HCT116 (cell line): Measurements from ENCODE around the gene CABP2. TPM values are rescaled to one million over a fixed set of nuclear protein-coding genes. Genes with fewer than 3 reads are reported as not detected.

ENCODE experiments used
- ATAC-seq: fragments of 200-7000 bp; cut with Tn5 transposase; 2 replicates; pipeline ENCODE4 v1.9.1; 2020; ENCODE audit warnings: mild to moderate bottlenecking, moderate library complexity
- BruUV-seq: library from RNA; stranded (reverse); fragments of 400-500 nt; replicated peaks from 2 replicates; lab custom pipeline; 2021; lab: Mats Ljungman, UMichigan
- CTCF ChIA-PET: fragments of 300-600 bp; sonication (Branson Sonifier 250); formaldehyde crosslinking; loops from one replicate; lab custom pipeline; 2021; ENCODE audit warnings: antibody characterized with exemption; lab: Charles Lee
- POLR2A ChIA-PET: fragments of 300-600, 350-600 bp; sonication (Branson Sonifier 250); formaldehyde crosslinking; loops from one replicate; lab custom pipeline; 2021; ENCODE audit warnings: antibody characterized with exemption; lab: Charles Lee
- RAD21 ChIA-PET, 2 experiments: fragments of 300-600 bp; sonication (Branson Sonifier 250); formaldehyde crosslinking; loops; one replicate each; lab custom pipeline; 2023; ENCODE audit warnings: low total read pairs in 2 of 2; ENCODE audit not compliant: uncharacterized antibody in 2 of 2, unreplicated experiment in 2 of 2, low non-redundant PET in 1 of 2; lab: Charles Lee
- DNase-seq: peaks from one replicate; pipeline ENCODE4 v3.0.0-alpha.2; 2010; ENCODE audit warnings: low read depth, low spot score
- H2AFZ ChIP-seq: fragments of 200-600 bp; shearing (Covaris generic), sonication (generic); 2 replicates; pipeline ENCODE4 v1.6.1; 2017; ENCODE audit warnings: low read depth, mixed run types, mixed read lengths, antibody characterized with exemption, low read length; ENCODE audit not compliant: poor library complexity, severe bottlenecking
- H3K27ac ChIP-seq: 2 replicates; pipeline ENCODE4 v1.5.1; 2012; ENCODE audit warnings: low read depth, low read length
- H3K27me3 ChIP-seq: fragments of 200-600 bp; sonication (generic); 2 replicates; pipeline ENCODE4 v1.6.1; 2016; ENCODE audit warnings: mixed run types, low read length, mixed read lengths; ENCODE audit not compliant: insufficient read depth
- H3K36me3 ChIP-seq, 2 experiments: fragments of 200-500 bp in 1 of 2; fragments of 200-600 bp in 1 of 2; sonication (Bioruptor generic) in 1 of 2; sonication (generic) in 1 of 2; 2 replicates each; pipeline versions ENCODE4 v1.5.1 to v1.6.1; 2014 to 2016; ENCODE audit warnings: low read length in 2 of 2, inconsistent platforms in 1 of 2, mixed read lengths in 1 of 2, mixed run types in 1 of 2; ENCODE audit not compliant: insufficient read depth in 2 of 2, control insufficient read depth in 1 of 2
- H3K4me1 ChIP-seq, 2 experiments: fragments of 200-600 bp in 1 of 2; sonication (generic) in 1 of 2; 2 replicates each; pipeline versions ENCODE4 v1.5.1 to v1.6.1; 2012 to 2017; ENCODE audit warnings: low read length in 2 of 2, inconsistent platforms in 1 of 2, mild to moderate bottlenecking in 1 of 2, mixed read lengths in 1 of 2, mixed run types in 1 of 2, moderate library complexity in 1 of 2; ENCODE audit not compliant: insufficient read depth in 2 of 2, control insufficient read depth in 1 of 2
- H3K4me2 ChIP-seq: fragments of 200-600 bp; sonication (generic); 2 replicates; pipeline ENCODE4 v1.6.1; 2017; ENCODE audit warnings: mixed run types, low read length, mixed read lengths
- H3K4me3 ChIP-seq, 2 experiments: fragments of 200-600 bp in 1 of 2; sonication (generic) in 1 of 2; replicated peaks in 1 of 2; 2 replicates each; pipeline ENCODE4 v1.5.1; 2011 to 2016; ENCODE audit warnings: low read length in 2 of 2, control low read depth in 1 of 2, low read depth in 1 of 2, mild to moderate bottlenecking in 1 of 2, mixed read lengths in 1 of 2, mixed run types in 1 of 2
- H3K79me2 ChIP-seq: fragments of 200-600 bp; sonication (generic); 2 replicates; pipeline ENCODE4 v1.6.1; 2017; ENCODE audit warnings: mild to moderate bottlenecking, mixed run types, low read length, moderate library complexity, mixed read lengths; ENCODE audit not compliant: insufficient read depth
- H3K9ac ChIP-seq: fragments of 200-600 bp; sonication (generic); 2 replicates; pipeline ENCODE4 v1.6.1; 2016; ENCODE audit warnings: low read length, mixed read lengths
- H3K9me2 ChIP-seq: fragments of 200-600 bp; sonication (generic), shearing (Covaris generic); 2 replicates; pipeline ENCODE4 v1.6.1; 2017; ENCODE audit warnings: mixed run types, mild to moderate bottlenecking, moderate library complexity; ENCODE audit not compliant: insufficient read depth
- H3K9me3 ChIP-seq, 2 experiments: fragments of 200-500 bp in 1 of 2; fragments of 200-600 bp in 1 of 2; sonication (Bioruptor generic) in 1 of 2; sonication (generic) in 1 of 2; 2 replicates each; pipeline ENCODE4 v1.6.1; 2014 to 2017; ENCODE audit warnings: low read length in 2 of 2, mixed read lengths in 2 of 2, inconsistent platforms in 1 of 2, low read depth in 1 of 2, mild to moderate bottlenecking in 1 of 2, mixed run types in 1 of 2, moderate library complexity in 1 of 2; ENCODE audit not compliant: control insufficient read depth in 1 of 2, insufficient read depth in 1 of 2
- H4K20me1 ChIP-seq: fragments of 200-600 bp; sonication (generic), shearing (Covaris generic); 2 replicates; pipeline ENCODE4 v1.6.1; 2017; ENCODE audit warnings: mixed run types, mild to moderate bottlenecking, moderate library complexity; ENCODE audit not compliant: insufficient read depth
- CBX3 ChIP-seq: IDR thresholded peaks from 2 replicates; pipeline ENCODE4 v1.6.1; 2012; ENCODE audit warnings: low read depth
- EGR1 ChIP-seq: IDR thresholded peaks from 2 replicates; pipeline ENCODE4 v1.6.1; 2012; ENCODE audit warnings: low read depth
- EZH2phosphoT487 ChIP-seq: fragments of 200-600 bp; IDR thresholded peaks from 2 replicates; pipeline ENCODE4 v1.6.1; 2018; ENCODE audit warnings: antibody characterized with exemption, borderline replicate concordance
- JUND ChIP-seq: IDR thresholded peaks from 2 replicates; pipeline ENCODE4 v1.6.1; 2012
- POLR2AphosphoS5 ChIP-seq: IDR thresholded peaks from 2 replicates; pipeline ENCODE4 v1.6.1; 2011; ENCODE audit warnings: mild to moderate bottlenecking, low read depth, low read length, moderate library complexity
- RAD21 ChIP-seq: IDR thresholded peaks from 2 replicates; pipeline ENCODE4 v1.6.1; 2012; ENCODE audit warnings: low read depth, mild to moderate bottlenecking
- SIN3A ChIP-seq: IDR thresholded peaks from 2 replicates; pipeline ENCODE4 v1.6.1; 2012; ENCODE audit warnings: low read depth
- SRF ChIP-seq: IDR thresholded peaks from 2 replicates; pipeline ENCODE4 v1.6.1; 2012; ENCODE audit warnings: low read depth
- YY1 ChIP-seq: IDR thresholded peaks from 2 replicates; pipeline ENCODE4 v1.6.1; 2011; ENCODE audit warnings: low read length, low read depth, moderate library complexity, mild to moderate bottlenecking; ENCODE audit not compliant: insufficient replicate concordance; ENCODE audit errors: extremely low read depth
- intact Hi-C: fragments of 100-400 bp; cut with micrococcal nuclease; formaldehyde crosslinking; loops from 2 replicates; pipeline ENCODE4 v1.10.0; 2022
- total RNA-seq: library from RNA; stranded (reverse); gene quantifications from one replicate; pipeline ENCODE4 v1.2.1, GENCODE V29; 2021; ENCODE audit not compliant: unreplicated experiment
- TF ChIP-seq, protein P1 (sequence below): IDR thresholded peaks from 2 replicates; pipeline ENCODE4 v1.6.1; 2012

CABP2 gene
- total RNA-seq, 1 experiment from 2014 or later: not detected

GRCh38 chr11:67535561-67535960, 12.3 kb upstream of the CABP2 start (continued):
- no peak for TF ChIP-seq YY1

DNA sequence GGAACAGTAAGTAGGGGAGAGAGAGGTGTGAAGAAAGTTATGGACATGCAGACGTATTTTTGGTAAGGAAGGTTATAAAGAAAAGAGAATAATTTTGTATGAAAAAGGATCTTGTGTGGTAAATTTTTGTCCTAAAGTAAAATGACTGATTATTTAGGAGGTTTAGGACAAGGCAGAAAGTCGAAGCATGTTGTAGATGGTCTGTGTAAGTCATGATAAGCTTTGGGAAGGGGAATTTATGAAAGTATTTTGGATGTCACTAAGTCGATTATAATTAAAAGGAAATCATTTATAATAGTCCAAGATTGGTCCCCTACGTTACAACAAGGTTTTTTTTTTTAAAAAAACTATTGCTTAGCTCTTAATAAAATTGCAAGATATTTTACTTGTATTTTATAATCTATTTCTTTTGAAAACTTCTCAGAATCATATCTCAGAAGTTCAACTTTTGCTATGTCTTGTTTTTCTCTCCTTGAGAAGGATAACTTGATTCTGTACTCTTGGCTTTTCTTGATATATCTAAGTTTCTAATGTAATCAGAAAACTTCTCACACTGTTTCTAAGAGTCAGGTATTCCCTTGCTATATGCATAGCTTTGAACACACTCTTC, 10.9 kb upstream of the CABP2 start:
- no peaks in the 10 kb centered on the region for H3K36me3 ChIP-seq
- H3K9me3 ChIP-seq: peaks cover 13% of the 10 kb centered on the region in 2 experiments; a peak in 2 of 4 replicates
- no peaks in the 10 kb centered on the region for H4K20me1 ChIP-seq
- H3K4me2 ChIP-seq: no peak overlapping the region
- TF ChIP-seq SRF: no peak
- peak; percentile 79; the same call in 1 of the 2 replicates for TF ChIP-seq CBX3
- TF ChIP-seq EZH2phosphoT487: no peak
- no peak for TF ChIP-seq SIN3A
- TF ChIP-seq JUND: no peak
- no peak for TF ChIP-seq EGR1
- no peak for TF ChIP-seq POLR2AphosphoS5
- H3K4me3 ChIP-seq: no peak overlapping the region
- no peaks in the 10 kb centered on the region for H3K27me3 ChIP-seq
- BruUV-seq: no TSS peak
- H2AFZ ChIP-seq: no peak overlapping the region
- H3K27ac ChIP-seq: no peak overlapping the region
- no peaks in the 10 kb centered on the region for H3K4me1 ChIP-seq
- ATAC-seq (no peak), DNase-seq (peak; percentile 21)
- H3K9me2 ChIP-seq: no peaks in the 10 kb centered on the region
- ChIA-PET RAD21 (no interaction called here), POLR2A (no interaction called here), CTCF (no interaction called here)
- intact Hi-C loops: no loop called here
- H3K9ac ChIP-seq: no peak overlapping the region
- no peaks in the 10 kb centered on the region for H3K79me2 ChIP-seq

GRCh38 chr11:67532889-67533288, 9.6 kb upstream of the CABP2 start:
- CTCF ChIA-PET: no interaction called here
- Histone ChIP-seq H3K9me2 (no peaks in the 10 kb centered on the region), H3K4me2 (no peak overlapping the region), H3K36me3 (no peaks in the 10 kb centered on the region), H3K27ac (no peak overlapping the region), H3K9me3 (peaks cover 13% of the 10 kb centered on the region in 2 experiments; a peak in 2 of 4 replicates), H3K4me1 (peaks cover 0 to 4% of the 10 kb centered on the region in 2 experiments; a peak in 1 of 4 replicates), H3K9ac (no peak overlapping the region), H2AFZ (no peak overlapping the region), H3K27me3 (no peaks in the 10 kb centered on the region), H3K4me3 (no peak overlapping the region), H4K20me1 (no peaks in the 10 kb centered on the region), H3K79me2 (no peaks in the 10 kb centered on the region)
- no peak for TF ChIP-seq RAD21
- TF ChIP-seq JUND: no peak
- TF ChIP-seq, protein P1, sequence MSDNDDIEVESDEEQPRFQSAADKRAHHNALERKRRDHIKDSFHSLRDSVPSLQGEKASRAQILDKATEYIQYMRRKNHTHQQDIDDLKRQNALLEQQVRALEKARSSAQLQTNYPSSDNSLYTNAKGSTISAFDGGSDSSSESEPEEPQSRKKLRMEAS: no peak
- POLR2A ChIA-PET: no interaction called here
- BruUV-seq: no TSS peak
- RAD21 ChIA-PET: no interaction called here
- DNase-seq (no peak), ATAC-seq (no peak)
- intact Hi-C loops: no loop called here
